Measurements from ENCODE around the gene ARL2BP.
"Not testable (repeated sequence)": the region's sequence is repeated elsewhere in the genome, so short reads cannot be mapped to it uniquely, and the experiment has no call there.

The ARL2BP gene

DNA sequence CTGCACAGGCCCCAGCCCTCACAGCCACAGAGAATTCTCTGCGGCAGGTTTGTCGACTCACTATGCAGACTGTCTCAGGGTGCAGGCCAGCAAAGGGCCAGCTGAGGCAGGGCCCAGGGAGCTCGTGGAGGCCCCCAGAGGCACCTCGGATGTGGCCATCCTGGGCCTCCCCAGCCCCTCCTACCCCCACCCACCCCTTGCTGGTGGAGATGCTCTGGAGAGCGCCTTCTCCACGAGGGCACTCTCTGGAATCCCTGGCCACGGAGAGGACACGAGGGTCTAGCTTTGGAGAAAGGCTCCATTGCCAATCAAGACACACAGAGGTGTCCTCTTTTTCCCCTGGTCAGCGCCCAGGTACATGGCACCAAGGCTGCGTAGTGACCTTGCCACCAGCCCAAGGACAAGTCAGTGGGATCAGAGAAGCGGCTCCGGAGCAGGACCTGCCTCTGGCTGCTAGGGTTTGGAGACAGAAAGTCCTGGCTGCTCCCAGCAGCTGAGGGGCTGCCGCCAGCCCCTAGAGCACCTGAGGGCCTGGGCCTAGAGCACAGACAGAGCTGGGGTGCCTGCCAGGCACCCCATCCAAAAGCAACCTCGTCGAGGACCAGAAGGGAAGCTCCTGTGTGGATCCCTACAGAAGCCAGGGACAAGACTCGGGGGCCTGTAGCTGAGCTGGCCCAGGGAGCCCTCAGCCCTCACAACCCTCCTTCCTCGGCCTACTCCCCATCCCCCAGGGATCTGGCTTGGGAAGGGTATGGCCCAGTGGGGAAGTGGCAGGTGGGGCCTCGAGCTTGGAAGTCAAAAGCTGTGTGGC is 18.7 kb downstream of the ARL2BP start:
- DNase-seq (ENCODE audit: low spot score) (no peak), FAIRE-seq (no peak)

DNA sequence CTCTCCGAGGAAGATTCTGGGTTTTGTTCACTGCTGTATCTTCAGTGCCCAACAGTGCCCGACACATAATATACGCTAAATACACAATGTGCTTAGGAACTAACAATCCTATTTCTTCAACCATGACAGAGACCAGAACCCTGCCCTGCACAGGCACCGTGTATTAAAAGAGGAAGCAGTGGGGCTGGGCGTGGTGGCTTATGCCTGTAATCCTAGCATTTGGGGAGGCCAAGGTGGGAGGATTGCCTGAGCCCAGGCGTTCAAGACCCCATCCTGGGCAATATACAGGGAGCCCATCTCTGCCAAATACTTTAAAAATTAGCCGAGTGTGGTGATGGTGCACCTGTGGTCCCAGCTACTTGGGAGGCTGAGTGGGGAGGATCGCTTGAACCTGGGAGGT is 19.3 kb downstream of the ARL2BP start:
- FAIRE-seq (no peak), DNase-seq (ENCODE audit: low spot score) (no peak)

DNA sequence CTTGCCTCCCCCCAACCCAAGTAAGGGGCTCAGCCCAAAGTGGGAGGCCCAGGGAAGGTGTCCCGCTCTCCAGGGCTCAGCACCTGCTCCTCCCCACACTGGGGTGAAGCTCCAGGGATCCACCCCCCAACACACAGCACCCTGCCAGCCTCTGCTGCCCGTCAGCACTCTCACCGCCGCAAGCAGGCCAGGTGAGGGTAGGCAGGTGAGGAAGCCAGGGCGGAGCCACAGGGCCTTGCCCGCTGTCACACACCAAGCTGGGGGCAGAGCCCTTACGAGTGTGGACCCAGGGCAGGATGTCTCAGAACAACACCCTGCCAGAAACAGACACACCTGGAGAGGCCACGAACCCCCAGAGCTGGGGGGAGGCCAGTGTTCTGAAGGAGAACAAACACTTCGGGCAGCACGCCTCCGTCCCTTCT is 19.9 kb downstream of the ARL2BP start:
- FAIRE-seq (no peak), DNase-seq (ENCODE audit: low spot score) (no peak)

DNA sequence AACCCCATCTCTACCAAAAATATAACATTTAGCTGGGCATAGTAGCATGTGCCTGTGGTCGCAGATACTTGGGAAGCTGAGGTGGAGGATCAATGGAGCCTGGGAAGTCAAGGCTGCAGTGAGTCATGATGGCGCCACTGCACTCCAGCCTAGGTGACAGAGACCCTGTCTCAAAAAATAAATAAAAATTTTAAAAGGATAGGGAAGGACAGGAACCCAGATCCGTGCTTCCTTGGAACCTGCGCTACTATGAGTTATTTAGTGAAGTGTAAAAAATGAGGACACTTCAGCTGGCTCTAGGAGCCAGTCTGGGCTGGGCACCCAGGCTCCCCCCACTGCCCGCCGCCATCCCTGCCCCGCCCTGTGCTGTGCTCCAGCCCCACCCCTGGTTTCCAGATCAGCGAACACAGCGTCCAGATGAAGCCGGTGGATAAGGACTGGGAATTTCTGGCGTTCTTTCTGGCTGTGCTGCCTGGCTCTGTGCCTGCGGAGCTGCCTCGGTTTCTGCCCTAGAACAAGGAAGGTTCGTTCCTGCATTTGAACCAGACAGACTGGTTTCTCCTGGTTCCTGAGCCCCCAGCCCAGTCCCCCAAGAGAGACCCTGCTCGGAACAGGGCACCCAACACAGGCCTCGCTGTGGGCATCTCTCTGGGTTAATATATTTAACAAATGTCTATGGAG is 20.9 kb downstream of the ARL2BP start:
- DNase-seq (ENCODE audit: low spot score) (peak; percentile 79), FAIRE-seq (peak; percentile 86)

DNA sequence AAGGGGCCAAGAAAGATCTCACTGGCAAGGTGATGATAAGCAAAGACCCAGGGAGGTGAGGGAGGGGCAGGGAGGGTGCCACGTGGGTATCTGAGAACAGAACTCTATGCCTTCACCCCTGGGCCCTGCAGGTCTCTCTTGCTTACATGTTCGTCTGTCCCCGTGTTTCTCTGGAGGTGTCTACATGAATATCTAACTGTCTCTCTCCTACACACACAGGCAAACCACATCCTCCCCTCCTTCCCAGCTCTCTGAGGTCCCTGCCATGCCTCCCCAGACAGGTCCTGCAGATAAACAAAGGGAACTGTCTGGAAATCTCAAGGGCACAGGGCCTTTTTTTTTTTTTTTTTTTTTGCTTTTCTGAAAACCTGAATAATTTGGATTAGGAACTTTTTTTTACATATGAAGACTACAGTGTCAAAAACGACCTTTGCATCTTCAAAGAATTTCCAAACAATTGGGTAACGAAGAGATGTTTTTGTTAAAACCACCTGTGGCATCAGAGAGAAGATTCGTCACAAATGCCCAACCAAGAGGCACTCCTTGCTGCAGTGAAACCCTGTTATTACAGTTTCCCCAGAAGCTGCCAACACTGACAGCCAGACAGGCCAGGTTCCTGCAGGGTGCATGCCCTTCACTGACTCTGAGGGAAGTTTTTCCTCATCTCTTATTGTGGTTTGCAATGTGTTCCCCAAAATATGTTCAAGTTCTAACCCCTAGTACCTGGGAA is 21.6 kb downstream of the ARL2BP start:
- FAIRE-seq (peak; percentile 61), DNase-seq (ENCODE audit: low spot score) (peak; percentile 64)

DNA sequence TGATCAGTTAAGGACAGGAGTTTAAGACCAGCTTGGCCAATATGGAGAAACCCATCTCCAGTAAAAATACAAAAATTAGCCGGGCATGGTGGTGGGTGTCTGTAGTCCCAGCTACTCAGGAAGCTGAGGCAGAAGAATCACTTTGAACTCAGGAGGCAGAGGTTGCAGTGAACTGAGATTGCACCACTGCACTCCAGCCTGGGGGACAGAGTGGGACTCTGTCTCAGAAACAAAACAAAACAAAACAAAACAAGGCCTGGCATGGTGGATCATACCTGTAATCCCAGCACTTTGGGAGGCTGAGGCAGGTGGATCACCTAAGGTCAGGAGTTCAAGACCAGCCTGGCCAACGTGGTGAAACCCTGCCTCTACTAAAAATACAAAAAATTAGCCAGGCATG is 22.3 kb downstream of the ARL2BP start:
- not testable (repeated sequence) for DNase-seq (ENCODE audit: low spot score); FAIRE-seq

DNA sequence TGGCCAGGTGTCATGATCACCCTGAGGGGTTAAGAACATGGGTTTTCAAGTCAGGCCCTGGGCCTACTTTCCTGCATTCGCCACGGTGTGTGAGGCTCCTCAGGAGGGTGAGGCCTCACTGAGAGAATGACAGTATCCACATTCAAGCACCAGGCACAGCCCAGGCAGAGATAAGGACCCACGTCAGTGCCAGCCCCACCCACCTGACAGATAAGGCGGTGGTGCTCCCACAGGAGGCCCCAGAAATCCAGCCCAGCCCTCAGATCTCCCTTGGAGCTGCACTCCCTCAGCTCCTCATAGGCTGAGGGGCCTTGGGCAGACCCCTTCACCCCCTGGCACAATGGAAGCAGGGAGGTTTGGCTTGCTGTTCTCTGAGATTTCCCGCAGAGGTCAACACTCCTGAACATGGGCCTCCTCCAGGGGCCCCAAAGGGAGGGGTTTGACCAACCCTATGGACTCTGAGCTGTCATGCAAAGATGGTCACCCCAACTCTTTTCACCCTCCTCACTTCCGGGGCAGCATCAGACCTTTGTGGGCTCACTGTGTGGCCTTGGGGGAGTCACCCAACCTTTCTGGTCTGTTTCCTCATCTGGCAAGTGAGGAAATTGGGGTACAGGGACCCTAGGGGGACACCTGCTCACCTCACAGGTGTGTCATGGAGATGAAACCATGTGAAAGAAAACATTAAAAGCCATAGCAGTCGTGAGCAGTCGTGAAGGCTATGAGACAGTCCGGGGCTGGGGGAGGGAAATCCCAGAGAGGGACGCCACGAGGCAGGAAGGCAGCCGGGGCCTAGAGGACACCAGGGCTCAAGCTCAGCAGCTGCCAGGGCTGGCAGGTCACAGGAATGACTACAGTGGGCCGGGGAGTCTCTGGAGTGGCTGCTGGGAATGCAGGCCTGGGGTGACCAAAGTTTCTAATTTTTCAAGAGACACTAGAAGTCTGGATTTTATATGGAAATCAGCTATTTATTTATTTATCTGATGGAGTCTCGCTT is 24.0 kb downstream of the ARL2BP start:
- no peak for DNase-seq (ENCODE audit: low spot score)
- FAIRE-seq = no peak

DNA sequence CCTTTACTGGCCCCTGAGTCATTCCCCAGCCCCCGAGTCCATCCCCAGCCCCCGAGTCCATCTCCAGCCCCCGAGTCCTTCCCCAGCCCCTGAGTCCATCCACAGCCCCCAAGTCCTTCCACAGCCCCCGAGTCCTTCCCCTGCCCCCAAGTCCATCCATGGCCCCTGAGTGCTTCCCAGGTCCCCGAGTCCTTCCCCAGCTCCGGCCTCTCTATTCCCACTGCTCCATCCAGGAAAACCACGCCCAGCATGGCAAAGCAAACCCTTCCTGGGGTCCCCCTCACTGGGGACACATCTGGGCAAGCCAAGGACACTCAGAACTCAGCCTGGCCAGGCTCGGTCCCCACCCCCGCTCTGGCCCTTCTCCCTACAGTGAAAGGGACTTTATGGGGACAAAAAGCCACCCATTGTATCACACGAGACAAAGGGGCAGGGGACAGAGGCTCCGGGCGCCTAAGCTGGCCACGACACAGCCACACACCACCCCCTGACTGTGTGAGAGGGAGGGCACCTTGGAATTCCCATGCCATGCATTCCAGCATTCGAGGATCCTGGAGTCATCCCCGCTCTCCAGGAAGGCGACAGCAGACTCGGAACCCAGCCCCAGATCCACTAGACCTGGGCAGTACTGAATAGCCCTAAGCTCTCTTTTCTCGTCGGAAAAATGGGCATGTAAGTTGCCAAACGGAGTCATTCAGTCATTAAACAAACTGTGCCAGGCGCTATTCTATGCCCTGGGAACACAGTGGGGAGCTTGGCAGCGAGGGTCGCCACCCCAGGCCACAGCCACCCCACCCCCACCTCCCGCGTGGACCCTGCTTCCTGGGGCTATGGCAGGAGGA is 25.4 kb downstream of the ARL2BP start:
- FAIRE-seq = no peak

DNA sequence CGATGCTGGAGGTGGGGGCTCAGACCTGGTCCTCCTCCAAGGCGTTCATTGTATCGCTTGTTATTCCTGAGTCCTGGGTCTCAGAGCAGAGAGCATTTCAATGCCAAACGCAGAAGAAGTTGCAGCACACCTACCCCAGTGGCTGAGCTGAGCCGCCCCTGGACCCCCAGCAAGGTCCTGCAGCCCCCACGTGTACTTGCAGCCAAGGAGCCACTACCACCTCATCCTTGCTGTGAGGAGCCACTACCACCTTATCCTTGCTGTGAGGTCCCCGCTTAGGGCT is 25.9 kb downstream of the ARL2BP start:
- DNase-seq (ENCODE audit: low spot score) (no peak), FAIRE-seq (no peak)

More for the DNA sequence above, 25.4 kb downstream of the ARL2BP start:
- DNase-seq (ENCODE audit: low spot score) = no peak

DNA sequence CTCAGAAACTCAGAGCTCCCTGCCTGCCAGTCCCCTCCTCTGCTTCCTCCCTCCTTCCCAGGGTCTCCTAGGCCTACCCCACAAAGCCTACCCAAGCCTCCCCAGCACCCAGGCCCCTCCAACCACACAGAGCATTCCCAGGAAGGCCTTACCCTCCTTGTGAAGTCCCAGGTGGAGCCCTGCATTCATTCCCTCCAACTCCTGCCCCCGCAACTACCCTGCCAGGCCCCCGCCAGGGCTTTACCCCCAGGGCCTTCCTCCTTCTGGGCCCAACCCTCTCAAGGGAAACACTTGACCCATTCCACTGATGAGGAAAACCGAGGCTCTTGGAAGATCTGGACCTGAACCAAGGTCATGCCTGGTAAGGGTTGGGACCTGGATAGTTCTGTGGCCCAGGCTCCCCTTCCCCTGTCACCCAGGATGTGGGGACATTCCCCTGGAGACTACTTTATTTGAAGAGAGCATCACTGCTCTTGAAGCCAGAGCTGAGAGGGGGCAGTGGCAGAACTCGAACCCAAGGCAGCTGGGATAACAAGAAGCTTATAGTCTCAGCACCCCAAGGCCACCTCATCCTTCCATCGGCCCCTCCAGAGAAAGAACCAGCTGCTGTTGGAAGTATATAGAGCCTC is 26.9 kb downstream of the ARL2BP start:
- FAIRE-seq (no peak), DNase-seq (ENCODE audit: low spot score) (no peak)

DNA sequence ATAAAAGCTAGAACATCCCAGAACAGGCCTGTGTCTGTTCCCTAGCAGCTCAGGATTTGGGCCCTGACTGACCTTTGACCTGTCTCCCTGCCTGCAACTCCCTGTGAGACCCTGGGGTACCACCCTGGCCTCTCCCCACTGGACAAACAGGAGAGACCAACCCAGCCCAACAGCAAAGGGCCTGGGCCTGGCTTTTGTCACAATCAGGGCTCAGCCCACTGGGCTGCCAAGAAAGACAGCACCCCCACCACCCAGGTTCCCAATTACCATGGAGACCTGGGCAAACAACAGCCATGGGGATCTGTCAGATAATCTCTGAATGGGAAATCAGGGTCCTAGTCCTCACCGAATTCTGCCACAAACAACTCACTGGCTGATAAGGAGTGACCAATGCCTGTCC is 28.3 kb downstream of the ARL2BP start:
- no peak for FAIRE-seq
- no peak for DNase-seq (ENCODE audit: low spot score)

DNA sequence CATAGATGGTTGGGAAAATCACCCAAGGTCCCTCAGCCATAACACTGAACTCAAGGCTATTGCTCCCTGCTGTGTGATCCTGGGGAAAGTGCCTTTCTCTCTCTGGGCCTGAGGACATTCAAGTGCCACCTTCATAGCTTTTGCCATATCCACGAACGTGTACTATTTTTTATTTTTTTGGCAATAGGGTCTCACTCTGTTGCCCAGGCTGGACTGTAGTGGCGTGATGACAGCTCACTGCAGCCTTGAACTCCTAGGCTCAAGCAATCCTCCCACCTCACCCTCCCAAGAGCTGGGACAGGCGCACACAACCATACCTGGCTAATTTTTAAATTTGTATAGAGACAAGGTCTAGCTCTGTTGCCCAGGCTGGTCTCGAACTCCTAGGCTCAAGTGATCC is 28.8 kb downstream of the ARL2BP start:
- FAIRE-seq (no peak), DNase-seq (ENCODE audit: low spot score) (no peak)

DNA sequence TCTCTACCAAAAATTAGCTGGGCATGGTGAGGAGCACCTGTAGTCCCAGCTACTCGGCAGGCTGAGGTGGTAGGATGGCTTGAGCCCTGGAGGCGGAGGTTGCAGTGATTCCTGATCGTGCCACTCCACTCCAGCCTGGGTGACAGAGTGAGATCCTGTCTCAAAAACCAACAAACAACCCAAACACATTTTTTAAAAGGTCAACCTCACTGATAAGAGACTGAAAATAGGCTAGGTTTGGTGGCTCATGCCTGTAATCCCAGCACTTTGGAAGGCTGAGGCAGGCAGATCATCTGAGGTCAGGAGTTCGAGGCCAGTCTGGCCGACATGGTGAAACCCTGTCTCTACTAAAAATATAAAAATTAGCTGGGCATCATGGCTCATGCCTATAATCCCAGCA is 30.9 kb downstream of the ARL2BP start:
- FAIRE-seq; DNase-seq (ENCODE audit: low spot score): not testable (repeated sequence)

DNA sequence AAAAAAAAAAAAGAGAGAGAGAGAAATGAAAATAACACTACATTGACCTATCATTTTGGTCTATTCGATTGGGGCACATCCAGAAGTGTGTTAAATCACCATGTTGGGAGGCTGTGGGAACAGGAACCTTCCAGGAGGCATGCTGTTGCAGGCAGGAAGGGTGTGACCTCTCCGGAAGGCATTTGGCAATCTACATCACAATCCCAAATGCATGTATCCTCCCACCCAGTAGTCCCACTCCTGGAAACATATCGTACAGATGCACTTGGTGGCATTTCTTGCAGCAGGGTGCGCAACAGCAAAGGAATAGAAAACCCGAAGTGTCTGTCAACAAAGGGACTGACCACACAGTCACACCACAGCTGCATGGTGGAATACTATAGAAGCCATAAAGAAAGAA is 31.5 kb downstream of the ARL2BP start:
- DNase-seq (ENCODE audit: low spot score) (no peak), FAIRE-seq (no peak)

DNA sequence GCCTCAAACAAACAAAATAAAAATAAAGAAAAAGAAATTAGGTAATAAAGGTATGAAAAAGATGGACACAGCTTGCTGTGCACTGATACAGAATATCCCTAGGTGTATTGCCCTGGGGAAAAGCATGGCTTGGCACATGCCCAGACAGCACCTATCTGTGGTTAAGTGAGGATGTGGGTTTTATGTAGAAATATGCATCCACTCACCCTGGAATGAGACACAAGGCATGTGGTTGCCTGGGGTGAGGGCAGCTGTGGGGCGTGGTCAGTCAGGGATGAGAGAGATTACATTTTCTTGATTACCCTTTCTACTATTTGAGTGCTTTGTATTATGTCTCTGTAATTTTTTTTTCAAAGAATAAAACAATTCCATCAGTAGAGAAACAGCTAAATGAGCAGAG is 32.5 kb downstream of the ARL2BP start:
- FAIRE-seq (peak; percentile 95), DNase-seq (ENCODE audit: low spot score) (peak; percentile 88)

DNA sequence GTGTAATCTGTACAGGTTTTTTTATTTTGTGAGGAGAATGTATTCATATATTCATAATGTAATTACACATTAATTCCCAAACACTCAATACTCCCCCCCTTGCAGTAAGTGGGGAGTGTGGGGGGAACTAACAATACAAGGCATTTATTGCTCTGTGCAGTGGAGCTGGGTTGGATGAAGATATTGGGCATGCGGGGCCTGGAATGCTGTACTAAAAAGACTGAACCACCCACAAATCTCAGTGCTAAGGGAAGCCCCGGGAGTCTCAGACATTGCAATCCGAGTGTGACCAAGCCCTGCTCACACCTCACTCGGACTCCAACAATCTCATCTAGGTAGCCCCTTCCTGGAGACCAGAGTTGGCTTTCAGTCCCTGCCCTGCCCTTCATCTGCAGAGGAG is 33.4 kb downstream of the ARL2BP start:
- FAIRE-seq = no peak
- no peak for DNase-seq (ENCODE audit: low spot score)

DNA sequence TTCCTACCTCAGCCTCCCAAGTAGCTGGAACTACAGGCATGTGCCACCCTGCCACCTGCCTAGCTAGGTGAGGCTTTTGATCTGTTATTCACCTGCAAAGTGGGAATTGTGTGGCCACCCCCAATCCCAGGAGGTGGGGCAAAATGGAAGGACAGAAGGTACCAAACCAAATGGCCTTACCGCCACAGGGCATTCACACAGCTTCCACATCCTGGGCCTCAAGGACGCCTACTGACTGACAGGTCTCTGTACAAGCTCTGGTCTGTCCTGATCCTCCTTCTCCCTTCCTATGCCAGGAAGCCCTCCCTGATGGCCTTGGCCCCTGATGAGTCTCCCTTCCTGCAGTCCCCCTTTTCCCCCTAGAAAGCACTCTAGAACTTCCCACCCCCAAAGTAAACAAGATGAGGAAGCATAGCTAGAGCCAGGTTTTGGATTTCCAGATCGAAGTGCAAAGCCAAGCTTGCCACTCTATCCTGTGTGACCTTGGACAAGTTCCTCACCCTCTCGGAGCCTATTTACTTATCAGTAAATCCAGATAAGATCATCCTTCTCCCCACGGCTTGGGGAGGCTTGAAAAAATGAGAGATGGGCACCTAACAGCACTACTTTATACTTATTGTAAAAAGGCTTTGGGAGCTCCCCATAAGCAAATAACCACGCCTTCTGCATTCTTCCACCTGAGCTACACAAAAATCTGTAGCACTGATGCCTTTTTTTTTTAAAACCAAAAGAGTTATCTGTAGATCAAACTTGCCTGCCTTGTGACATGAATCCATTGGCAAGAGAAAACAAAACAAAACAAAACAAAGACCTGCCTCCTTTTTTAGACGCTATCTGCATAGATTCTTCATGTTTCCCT is 35.0 kb downstream of the ARL2BP start:
- FAIRE-seq = no peak
- no peak for DNase-seq (ENCODE audit: low spot score)

DNA sequence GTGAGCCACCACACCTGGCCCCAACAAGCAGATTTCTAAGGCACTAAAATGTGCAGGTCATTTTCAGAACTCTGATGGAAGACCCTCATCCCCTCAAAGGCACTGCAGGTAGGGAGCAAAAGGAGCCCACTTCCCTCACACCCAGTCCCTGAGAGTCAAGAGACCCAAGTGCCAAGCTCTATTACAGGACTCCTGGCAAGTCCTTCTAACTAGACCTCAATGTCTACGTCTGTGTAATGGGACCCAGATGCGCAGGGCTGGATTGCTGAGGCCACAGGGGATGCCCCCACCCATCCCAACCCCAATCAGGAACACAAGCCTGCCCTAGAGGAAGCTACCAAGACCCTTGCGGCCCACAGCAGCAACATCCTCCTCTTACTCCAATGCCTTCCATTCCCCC is 36.7 kb downstream of the ARL2BP start:
- no peak for DNase-seq (ENCODE audit: low spot score)
- no peak for FAIRE-seq
